Skin epidermis (tissue), 12 donors: Measurements from ENCODE around the gene LDLRAD4.

ENCODE experiments used
- H3K27ac ChIP-seq, 21 experiments: fragments of 200-600 bp; sonication (generic) in 11 of 21; one replicate each; pipeline ENCODE4 v1.5.0; 2020; ENCODE audit warnings: mild to moderate bottlenecking in 3 of 21, inconsistent platforms in 2 of 21, moderate library complexity in 2 of 21
- H3K4me3 ChIP-seq, 7 experiments: fragments of 200-600 bp; sonication (generic) in 2 of 7; one replicate each; pipeline ENCODE4 v1.5.0; 2020; ENCODE audit warnings: inconsistent platforms in 2 of 7, mild to moderate bottlenecking in 2 of 7, moderate library complexity in 1 of 7

The LDLRAD4 gene

DNA sequence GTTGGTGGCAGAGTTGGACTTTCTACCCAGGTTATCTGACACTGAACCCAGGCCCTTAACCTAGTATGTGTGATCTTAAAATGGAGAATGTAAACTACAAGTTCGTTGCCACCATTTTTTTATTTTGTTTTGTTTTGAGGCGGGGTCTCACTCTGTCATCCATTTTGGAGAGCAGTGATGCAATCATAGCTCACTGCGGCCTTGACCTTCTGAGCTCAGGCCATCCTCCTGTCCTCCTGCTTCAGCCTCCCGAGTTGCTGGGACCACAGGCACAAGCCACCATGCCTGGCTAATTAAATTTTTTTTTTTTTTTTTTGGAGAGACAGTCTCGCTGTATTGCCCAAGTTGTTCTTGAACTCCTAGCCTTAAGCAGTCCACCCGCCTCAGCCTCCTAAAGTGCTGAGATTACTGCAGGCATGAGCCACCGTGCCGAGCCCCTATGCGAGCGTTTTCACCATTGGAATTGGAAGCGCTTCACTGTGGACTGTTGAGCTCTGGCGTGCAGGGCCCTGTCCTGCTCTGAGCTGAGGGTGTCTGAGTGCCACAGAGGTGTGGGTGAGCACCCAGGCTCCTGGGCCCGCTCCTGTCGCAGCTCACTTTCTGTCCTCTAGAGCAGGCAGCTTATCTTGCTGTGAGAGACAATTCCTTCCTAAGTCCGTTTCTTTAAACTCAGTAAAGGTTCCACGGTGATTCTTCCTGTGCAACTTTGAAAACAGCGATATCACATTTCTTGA, 186.9 kb downstream of the LDLRAD4 start:
- H3K4me3 ChIP-seq, result no peak overlapping the region
- no peak overlapping the region for H3K27ac ChIP-seq

DNA sequence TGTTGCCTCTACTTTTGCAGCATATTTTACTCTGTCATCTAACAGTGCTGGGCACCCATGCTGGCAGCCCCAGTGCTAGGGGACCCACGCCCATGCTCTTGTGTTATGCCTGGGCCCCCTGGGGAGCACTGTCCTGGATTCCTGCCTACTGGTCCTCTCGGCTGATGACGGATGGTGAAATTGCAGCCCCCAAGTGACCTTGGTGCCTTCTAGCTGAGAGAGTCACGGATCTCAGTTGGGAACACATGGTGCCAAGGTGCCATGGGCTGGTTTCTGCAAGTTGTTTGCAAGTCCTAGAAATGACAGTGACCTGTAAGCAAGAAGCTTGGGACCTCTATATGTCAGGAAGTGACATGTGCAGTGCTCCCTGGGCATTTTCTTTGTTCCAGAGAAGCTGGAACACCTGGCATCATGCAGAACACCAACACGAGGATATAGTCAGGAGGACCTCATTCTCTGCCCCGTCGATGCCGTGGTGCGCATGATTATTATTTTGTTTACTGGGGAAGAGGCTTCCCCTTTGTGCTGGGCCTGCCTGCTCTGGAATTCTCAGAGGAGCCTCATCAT, 187.6 kb downstream of the LDLRAD4 start:
- Histone ChIP-seq H3K27ac (no peak overlapping the region), H3K4me3 (no peak overlapping the region)

DNA sequence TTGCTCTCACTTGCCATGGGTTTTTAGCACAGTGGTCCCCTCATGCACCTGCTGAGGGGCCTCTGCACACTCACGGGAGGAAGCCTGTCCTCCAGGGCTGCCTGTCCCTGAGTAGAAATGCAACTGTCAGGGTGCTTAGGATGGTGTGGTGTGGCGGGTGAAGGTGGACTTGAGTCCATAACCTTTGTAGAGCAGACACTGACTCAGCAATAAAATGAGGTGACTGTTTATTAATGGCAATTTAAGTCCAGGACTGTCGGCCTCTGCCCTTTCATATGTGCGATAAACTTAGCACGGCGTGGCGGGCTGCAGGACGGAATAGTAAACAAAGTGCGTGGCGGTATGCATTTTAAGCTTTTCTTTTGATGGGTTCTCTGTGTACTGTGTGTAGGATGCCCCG, 188.2 kb downstream of the LDLRAD4 start:
- Histone ChIP-seq H3K4me3 (no peak overlapping the region), H3K27ac (no peak overlapping the region)

- Histone ChIP-seq H3K27ac (no peak overlapping the region), H3K4me3 (no peak overlapping the region)
Measured at GRCh38 chr18:13407484-13407883, 188.9 kb downstream of the LDLRAD4 start.

DNA sequence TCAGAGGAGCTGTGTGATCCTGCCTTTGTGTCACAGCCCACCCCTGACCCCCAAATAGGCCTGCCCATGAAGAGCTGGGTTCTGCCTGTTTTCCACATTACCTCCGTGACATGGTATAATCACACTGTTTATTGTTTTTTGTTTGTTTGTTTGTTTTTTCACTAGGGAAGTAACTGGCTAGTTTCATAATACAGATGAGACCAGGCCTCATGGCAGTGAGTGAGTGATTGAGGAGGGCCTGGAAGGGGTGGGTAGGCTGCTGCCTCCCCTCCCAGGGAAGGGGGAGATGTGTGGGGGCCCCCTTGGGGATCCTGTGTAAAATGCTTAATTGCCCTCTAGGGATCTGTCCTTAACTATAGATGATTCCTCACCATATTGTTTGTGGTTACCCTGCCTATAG, 190.5 kb downstream of the LDLRAD4 start:
- no peak overlapping the region for H3K4me3 ChIP-seq
- no peak overlapping the region for H3K27ac ChIP-seq

- Histone ChIP-seq H3K4me3 (no peak overlapping the region), H3K27ac (no peak overlapping the region)
Measured at GRCh38 chr18:13409997-13410396, 191.4 kb downstream of the LDLRAD4 start.

DNA sequence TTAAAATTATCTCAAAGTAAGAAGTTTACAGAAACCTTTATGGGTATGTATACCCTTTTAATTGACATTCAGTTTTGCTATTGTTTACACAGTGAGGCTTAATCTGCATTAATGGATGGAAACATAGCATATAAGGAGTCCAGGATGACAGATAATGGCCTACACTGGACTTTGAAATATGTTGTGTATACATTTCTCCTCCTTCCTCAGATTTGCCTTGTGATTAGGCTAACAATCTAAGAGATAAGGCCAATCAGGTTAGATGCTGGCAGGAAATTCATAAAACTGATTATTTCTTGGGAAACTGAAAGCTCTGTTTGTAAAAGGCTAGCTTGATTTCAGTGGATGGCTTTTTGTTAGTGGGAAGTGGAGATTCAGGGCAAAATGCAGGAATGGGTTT, 191.9 kb downstream of the LDLRAD4 start:
- Histone ChIP-seq H3K27ac (no peak overlapping the region), H3K4me3 (no peak overlapping the region)

DNA sequence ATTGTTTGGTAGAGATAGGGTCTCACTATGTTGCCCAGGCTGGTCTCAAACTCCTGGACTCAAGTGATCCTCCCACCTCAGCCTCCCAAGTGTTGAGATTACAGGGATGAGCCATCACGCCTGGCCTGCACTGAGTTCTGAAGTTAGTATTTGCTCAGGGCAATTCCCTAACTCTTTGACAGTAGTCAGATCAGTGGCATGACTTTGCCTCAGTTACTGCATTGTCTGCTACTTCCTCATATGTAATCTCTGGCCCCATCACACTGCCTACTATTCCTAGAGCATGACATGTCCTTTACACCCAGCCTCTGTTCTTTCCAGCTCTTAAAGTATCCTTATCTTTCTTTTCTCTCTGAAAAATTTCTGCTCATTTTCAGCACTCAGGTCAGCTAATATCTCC, 193.5 kb downstream of the LDLRAD4 start:
- no peak overlapping the region for H3K27ac ChIP-seq
- no peak overlapping the region for H3K4me3 ChIP-seq

DNA sequence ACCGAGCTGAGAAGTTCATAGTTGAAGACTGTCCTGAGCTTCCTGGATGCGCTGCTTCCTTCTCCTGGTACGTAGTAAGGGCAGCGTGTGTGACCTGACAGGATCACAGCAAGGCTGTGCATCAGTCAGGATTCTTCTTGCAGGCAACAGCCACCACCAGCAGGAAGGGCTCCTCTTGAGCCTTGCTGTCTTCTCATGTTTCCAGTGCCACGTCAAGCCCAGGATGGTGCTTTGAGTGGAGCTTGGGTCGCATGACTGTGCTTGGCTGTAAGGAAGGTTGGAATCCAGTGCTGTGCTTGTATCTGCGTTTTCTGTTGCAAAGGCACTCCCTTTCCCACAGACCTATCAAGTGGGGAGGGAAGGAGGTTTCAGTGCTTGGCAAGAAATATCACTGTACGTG, 194.3 kb downstream of the LDLRAD4 start:
- Histone ChIP-seq H3K27ac (no peak overlapping the region), H3K4me3 (no peak overlapping the region)

GRCh38 chr18:13414102-13414501, 195.5 kb downstream of the LDLRAD4 start:
- H3K27ac ChIP-seq, result no peak overlapping the region
- H3K4me3 ChIP-seq, result no peak overlapping the region

DNA sequence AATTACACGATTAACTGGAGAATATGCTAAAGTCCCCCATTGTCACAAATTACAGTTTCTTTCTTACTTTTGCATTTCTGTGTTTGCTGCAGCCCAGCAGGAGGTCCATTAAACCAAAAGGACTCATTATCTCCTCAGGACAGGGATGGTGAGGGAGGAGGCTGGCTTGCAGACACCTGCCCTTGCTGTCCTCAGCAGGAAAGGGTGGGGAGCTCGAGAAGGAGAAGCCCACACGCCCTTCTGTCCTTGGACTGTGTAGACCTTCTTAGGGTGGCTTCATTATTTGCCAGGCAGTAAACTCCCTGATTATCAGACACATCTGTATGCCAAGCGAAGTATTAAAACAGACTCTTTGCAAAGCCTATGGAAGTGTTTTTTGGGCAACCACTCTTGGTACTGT, 196.0 kb downstream of the LDLRAD4 start:
- Histone ChIP-seq H3K27ac (no peak overlapping the region), H3K4me3 (no peak overlapping the region)

DNA sequence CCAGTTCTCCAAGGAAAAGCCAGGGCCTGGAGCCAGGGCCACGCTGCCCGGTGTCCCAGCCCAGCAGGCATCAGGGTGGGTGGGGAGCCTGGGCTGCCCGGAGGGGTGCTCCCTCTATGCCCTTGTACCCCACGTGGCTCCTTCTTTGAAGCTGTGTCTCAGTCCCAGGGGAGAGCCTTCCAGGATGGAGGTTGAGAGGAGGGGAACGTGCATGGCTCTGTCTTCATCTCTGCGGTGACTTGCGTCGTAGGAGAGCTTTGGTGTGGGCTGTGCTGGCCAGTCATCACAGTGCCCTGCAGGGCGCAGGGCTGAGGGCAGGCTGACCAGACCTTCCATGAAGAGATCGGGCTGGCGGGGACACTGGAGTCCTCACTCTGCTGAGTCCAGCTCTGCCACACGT, 197.2 kb downstream of the LDLRAD4 start:
- H3K27ac ChIP-seq, result no peak overlapping the region

DNA sequence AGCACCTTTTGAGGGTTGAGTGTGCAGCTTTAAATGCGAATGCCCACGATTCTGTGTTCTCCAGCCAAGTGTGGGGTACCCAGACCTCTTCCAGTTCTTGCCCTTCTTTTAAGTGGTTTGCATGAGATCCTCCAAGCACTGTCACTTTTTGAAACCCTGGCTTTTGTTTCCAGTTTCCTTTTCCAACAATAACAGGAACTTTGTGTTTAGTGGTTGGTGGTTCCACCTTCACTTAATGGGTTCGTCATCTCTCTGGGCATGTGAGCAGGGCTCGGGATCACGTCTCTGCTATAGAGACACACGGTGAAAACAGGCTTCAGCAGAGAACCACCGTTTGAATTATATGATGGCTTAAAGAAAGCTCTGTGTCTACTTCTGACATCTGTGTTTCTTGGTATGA, 197.6 kb downstream of the LDLRAD4 start:
- Histone ChIP-seq H3K27ac (no peak overlapping the region), H3K4me3 (no peak overlapping the region)

More for the DNA sequence above, 197.2 kb downstream of the LDLRAD4 start:
- H3K4me3 ChIP-seq, result no peak overlapping the region

GRCh38 chr18:13416848-13417247, 198.3 kb downstream of the LDLRAD4 start:
- H3K27ac ChIP-seq, result no peak overlapping the region
- H3K4me3 ChIP-seq, result no peak overlapping the region

- peak overlapping the region in 1 of 21 experiments; percentile 31 for H3K27ac ChIP-seq
- no peak overlapping the region for H3K4me3 ChIP-seq
Measured at GRCh38 chr18:13418013-13418710, 199.6 kb downstream of the LDLRAD4 start.

DNA sequence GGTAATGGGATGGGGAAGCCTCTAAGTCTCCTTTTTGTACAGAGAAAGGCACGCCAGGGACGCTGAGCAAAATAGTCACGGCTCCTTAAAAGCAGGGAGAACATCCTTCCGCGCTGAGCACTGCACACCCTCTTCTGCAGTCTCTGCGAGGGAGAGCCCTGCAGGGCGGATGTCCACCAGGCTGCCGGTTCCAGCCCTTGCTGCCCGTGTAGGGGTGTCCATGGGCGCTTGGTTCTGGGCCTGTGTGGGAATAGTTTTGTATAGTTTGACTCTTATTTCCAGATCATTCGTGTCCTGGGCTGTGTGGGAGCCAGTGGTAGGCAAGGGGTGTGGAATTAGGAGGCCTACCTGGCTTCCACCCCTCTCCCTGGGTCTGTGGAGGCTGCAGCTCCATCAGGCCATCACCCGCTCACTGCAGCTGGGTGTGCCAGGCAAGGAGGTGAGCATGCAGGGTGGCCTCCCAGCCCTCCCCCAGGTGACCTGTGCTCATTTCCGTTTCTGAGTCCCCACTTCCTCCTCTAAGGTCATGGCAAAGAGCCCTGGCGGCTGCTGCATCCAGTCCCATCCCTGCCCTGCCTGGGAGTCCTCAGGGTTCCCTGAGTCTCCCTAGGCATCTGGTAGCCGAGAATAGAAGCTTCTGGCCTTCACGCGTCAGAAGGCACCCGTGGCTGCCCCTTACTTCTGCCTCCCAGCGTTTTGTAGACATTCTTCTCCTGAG, 202.6 kb downstream of the LDLRAD4 start:
- H3K27ac ChIP-seq, result no peak overlapping the region
- no peak overlapping the region for H3K4me3 ChIP-seq

DNA sequence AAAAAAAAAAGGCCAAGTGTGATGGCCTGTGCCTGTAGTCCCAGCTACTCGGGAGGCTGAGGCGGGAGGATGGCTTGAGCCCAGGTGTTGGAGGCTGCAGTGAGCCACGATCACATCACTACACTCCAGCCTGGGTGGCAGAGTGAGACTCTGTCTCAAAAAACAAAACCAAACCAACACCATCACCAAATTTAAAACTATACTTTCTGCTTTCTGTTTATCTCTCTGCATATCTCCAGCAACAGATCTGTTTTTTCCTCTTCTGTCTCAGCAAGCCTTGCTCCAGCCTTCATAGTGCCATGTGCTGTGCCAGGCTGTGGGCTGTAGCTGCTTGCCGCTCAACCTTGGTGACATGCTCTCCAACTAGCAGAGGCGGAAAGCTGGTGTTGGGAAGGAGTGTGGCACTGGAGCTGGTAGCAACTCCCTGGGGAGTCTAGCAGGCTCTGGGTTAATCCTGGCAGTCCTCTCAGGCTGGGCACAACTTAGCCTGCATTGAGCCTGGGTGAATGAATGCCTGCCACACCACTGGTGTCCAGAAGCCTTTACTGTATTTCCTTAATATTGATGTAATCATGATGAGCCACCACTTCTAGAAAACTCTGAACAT, 204.1 kb downstream of the LDLRAD4 start:
- Histone ChIP-seq H3K4me3 (no peak overlapping the region), H3K27ac (no peak overlapping the region)

DNA sequence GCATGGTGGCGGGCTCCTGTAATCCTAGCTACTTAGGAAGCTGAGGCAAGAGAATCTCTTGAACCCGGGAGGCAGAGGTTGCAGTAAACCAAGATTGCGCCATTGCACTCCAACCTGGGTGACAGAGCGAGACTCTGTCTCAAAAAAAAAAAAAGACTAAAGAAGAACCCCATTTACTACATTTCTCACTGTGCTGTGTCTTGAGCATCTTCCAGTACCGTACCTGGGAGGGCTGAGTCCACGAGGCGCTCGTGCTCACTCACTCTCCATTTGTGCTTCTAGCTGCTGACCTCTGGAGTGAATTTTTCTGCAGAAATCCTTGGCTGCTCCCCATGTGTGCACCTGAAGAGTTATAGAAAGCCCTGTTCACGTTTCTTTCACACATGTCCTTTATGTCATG, 204.8 kb downstream of the LDLRAD4 start:
- H3K27ac ChIP-seq, result no peak overlapping the region
- no peak overlapping the region for H3K4me3 ChIP-seq

- no peak overlapping the region for H3K27ac ChIP-seq
- H3K4me3 ChIP-seq, result no peak overlapping the region
Measured at GRCh38 chr18:13424363-13424762, 205.8 kb downstream of the LDLRAD4 start.

DNA sequence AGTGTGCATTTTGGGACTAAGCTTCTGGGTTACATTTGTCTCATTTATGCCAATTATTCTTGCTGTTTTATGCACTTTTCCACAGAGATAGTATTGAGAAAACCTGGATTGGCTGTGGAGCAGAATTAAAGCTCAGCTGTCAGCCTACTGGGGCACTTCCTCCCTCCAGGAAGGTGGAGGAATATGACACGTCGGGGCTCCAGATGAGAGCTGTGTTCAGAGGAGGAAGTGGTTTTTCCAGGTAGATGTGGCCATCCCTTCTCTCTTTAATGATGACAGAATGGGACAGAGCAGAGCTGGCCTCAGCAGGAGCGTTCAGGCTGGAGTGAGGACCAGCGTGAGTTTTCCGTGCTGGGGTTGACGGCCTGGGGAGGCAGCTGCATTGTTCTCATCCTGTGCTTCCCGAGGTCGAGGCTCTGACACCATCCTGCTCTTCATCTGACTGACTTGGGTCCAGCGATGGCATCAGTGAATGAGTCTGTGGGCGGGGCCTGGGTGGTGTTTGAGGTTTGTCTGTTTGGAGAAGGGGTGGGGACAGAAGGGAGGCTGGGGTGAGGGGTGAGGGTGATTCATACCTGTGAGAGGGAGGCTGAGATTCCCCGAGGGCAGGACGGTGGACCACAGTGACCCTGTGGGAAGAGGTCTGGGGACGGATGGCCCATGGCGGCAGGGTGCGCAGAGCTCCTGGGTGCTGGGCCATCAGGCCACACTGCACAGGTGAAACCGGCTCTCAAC, 207.0 kb downstream of the LDLRAD4 start:
- H3K27ac ChIP-seq, result no peak overlapping the region

More for the DNA sequence above, 207.0 kb downstream of the LDLRAD4 start:
- H3K4me3 ChIP-seq, result no peak overlapping the region
